ENCODE measurements around the gene CD99.

DNA sequence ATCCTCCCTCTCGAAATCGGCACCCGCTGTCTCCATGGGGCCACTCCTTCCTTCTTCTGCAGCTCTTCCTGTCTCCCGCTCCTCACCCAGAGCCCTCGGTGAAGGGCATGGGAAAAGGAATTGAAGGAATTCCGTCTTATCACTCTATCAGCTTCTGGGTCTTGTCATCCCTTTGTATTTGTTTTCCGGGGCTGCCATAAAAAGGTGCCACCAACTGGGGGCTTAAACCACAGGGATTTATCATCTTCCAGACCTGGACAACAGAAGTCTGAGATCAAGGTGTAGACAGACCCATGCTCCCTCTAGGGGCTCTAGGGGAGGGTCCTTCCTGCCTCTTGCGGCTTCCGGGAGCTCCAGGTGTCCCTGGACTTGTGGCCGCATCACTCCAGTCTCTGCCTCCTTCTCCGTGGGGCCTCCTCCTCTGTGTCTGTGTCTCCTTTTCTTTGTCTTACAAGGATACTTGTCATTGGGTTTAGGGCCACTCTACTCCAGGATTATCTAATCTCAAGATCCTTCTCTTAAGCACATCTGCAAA lies 24.0 kb downstream of the CD99 start:
- TF ChIP-seq CTCF (IDR thresholded peaks at IDR 0.05) (no peak), POLR2A (IDR thresholded peaks at IDR 0.05) (no peak)
